Activated CD4-positive, alpha-beta T cell treated with anti-CD3 and anti-CD28 coated beads, Interleukin-2, amount 50 U/mL, for 1 hour (primary cell): ENCODE results near the gene NRL.

Source experiments
- DNase-seq: peaks from one replicate; pipeline ENCODE4 v3.0.0-alpha.2; 2020

The NRL gene

GRCh38 chr14:24098927-24099813 is 15.6 kb downstream of the NRL start:
- no peak for DNase-seq

GRCh38 chr14:24098229-24098926 is 16.4 kb downstream of the NRL start:
- no peak for DNase-seq

GRCh38 chr14:24096545-24097181 is 18.1 kb downstream of the NRL start:
- DNase-seq, result no peak

GRCh38 chr14:24095271-24096068 is 19.3 kb downstream of the NRL start:
- no peak for DNase-seq

- no peak for DNase-seq
Observed at GRCh38 chr14:24094841-24095270, 19.9 kb downstream of the NRL start.

GRCh38 chr14:24093901-24094840 is 20.6 kb downstream of the NRL start, which contains the start of gene PCK2:
Gene PCK2, plus strand, starts transcription at chr14:24094311. Its CDS starts 95 bp downstream, at chr14:24094406.
- DNase-seq, result peak; percentile 69

- DNase-seq, result no peak
Observed at GRCh38 chr14:24093207-24093900, 21.4 kb downstream of the NRL start.

- no peak for DNase-seq
Observed at GRCh38 chr14:24092505-24093206, 22.1 kb downstream of the NRL start.

GRCh38 chr14:24092110-24092504 is 22.6 kb downstream of the NRL start:
- no peak for DNase-seq

- no peak for DNase-seq
Observed at GRCh38 chr14:24089890-24090289, 24.9 kb downstream of the NRL start.

- no peak for DNase-seq
Observed at GRCh38 chr14:24088095-24088494, 26.7 kb downstream of the NRL start.

GRCh38 chr14:24087004-24087403 is 27.7 kb downstream of the NRL start:
- DNase-seq, result no peak

- no peak for DNase-seq
Observed at GRCh38 chr14:24086193-24086955, 28.4 kb downstream of the NRL start.

GRCh38 chr14:24085215-24085614 is 29.5 kb downstream of the NRL start:
- no peak for DNase-seq

GRCh38 chr14:24084440-24084839 is 30.3 kb downstream of the NRL start:
- no peak for DNase-seq

- DNase-seq, result no peak
Observed at GRCh38 chr14:24083462-24083861, 31.3 kb downstream of the NRL start.

GRCh38 chr14:24082411-24083080 is 32.2 kb downstream of the NRL start:
- no peak for DNase-seq

- no peak for DNase-seq
Observed at GRCh38 chr14:24081739-24082211, 33.0 kb downstream of the NRL start.
